HL-60 (cell line): ENCODE data around the gene PCGF3.

Source experiments
- DNase-seq, 2 experiments: peaks; one replicate each; pipeline ENCODE4 v3.0.0-alpha.2; 2010 to 2020; ENCODE audit warnings: low read depth in 1 of 2, low spot score in 1 of 2
- H3K27ac ChIP-seq: fragments of 250-450 bp; sonication (Bioruptor Pico); replicated peaks from 2 replicates; pipeline ENCODE4 v1.5.1; 2020; ENCODE audit warnings: mild to moderate bottlenecking, moderate library complexity
- H3K27me3 ChIP-seq: fragments of 250-450 bp; sonication (Bioruptor Pico); 2 replicates; pipeline ENCODE4 v1.5.1; 2021; ENCODE audit warnings: mild to moderate bottlenecking, moderate library complexity; ENCODE audit not compliant: insufficient read depth, poor library complexity, severe bottlenecking
- H3K4me3 ChIP-seq: replicated peaks from 2 replicates; pipeline ENCODE4 v1.5.1; 2011; ENCODE audit warnings: mild to moderate bottlenecking, control low read depth, low read length; ENCODE audit not compliant: insufficient read depth
- GABPA ChIP-seq: IDR thresholded peaks from 2 replicates; pipeline ENCODE4 v1.6.1; 2012; ENCODE audit warnings: low read depth
- POLR2AphosphoS5 ChIP-seq: IDR thresholded peaks from 2 replicates; pipeline ENCODE4 v1.6.1; 2012; ENCODE audit warnings: low read depth
- REST ChIP-seq: IDR thresholded peaks from 2 replicates; pipeline ENCODE4 v1.6.1; 2012; ENCODE audit warnings: low read depth; ENCODE audit not compliant: insufficient replicate concordance
- SPI1 ChIP-seq: IDR thresholded peaks from 2 replicates; pipeline ENCODE4 v1.6.1; 2012; ENCODE audit warnings: low read depth, mild to moderate bottlenecking, borderline replicate concordance
- TF ChIP-seq, protein P1 (sequence below): IDR thresholded peaks from one replicate; pipeline ENCODE4 v1.5.1; 2011; ENCODE audit warnings: low read length, control low read depth, inconsistent platforms; ENCODE audit not compliant: insufficient read depth

PCGF3 gene

DNA sequence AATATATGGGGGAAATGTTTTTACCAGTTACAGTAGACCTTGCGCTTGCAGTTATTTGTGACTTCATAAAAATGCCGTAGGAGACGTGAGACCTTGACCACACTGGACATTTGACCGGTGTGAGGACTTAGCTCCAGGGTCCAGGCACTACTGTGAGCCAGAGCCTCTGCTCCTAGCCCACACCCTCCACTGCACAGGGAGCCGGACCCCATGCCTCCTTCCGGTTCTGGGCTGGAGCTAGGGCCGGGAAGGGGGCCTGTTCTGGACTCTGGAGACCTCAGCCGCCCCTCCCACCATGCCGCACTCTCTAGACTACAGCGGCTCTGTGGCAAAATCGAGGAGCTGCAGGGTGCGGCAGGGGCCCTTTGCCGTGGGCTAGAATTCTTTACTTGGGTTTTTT, 5.3 kb downstream of the PCGF3 start:
- H3K4me3 ChIP-seq = no peak overlapping the region
- H3K27me3 ChIP-seq = no peaks in the 10 kb centered on the region
- TF ChIP-seq POLR2AphosphoS5 (no peak), GABPA (no peak), REST (no peak), SPI1 (no peak)
- TF ChIP-seq, protein P1, sequence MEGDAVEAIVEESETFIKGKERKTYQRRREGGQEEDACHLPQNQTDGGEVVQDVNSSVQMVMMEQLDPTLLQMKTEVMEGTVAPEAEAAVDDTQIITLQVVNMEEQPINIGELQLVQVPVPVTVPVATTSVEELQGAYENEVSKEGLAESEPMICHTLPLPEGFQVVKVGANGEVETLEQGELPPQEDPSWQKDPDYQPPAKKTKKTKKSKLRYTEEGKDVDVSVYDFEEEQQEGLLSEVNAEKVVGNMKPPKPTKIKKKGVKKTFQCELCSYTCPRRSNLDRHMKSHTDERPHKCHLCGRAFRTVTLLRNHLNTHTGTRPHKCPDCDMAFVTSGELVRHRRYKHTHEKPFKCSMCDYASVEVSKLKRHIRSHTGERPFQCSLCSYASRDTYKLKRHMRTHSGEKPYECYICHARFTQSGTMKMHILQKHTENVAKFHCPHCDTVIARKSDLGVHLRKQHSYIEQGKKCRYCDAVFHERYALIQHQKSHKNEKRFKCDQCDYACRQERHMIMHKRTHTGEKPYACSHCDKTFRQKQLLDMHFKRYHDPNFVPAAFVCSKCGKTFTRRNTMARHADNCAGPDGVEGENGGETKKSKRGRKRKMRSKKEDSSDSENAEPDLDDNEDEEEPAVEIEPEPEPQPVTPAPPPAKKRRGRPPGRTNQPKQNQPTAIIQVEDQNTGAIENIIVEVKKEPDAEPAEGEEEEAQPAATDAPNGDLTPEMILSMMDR = no peak
- H3K27ac ChIP-seq = no peak overlapping the region
- no peak for DNase-seq

- no peak overlapping the region for H3K4me3 ChIP-seq
- no peak overlapping the region for H3K27ac ChIP-seq
- DNase-seq = no peak
- H3K27me3 ChIP-seq = no peaks in the 10 kb centered on the region
- TF ChIP-seq GABPA (no peak), SPI1 (no peak), POLR2AphosphoS5 (no peak), REST (no peak)
- TF ChIP-seq, protein P1 = no peak
Measured at GRCh38 chr4:712093-712492, 6.5 kb downstream of the PCGF3 start.

DNA sequence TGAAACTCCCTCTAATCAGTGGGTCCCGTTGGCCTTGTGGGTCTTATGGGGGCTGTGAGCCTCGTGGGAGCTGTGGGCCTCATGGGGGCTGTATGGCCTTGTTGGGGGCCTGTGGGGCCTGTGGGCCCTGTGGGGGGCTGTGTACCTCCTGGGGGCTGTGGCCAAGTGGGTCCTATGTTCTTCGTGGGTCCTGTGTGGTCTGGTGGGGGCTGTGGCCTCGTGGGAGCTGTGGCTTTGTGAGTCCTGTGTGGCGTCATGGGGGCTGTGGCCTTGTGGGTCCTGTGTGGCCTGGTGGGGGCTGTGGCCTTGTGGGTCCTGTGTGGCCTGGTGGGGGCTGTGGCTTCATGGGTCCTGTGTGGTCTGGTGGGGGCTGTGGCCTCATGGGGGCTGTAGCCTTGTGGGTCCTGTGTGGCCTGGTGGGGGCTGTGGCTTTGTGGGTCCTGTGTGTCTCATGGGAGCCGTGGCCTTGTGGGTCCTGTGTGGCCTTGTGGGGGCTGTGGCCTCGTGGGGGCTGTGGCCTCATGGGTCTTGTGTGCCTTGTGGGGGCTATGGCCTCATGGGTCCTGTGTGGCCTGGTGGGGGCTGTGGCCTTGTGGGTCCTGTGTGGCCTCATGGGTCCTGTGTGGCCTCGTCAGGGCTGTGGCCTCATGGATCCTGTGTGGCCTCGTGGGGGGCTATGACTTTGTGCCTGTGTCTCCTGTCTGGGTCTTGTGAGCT, 7.4 kb downstream of the PCGF3 start:
- no peaks in the 10 kb centered on the region for H3K27me3 ChIP-seq
- TF ChIP-seq REST = no peak
- no peak for TF ChIP-seq POLR2AphosphoS5
- TF ChIP-seq, protein P1 = no peak
- no peak for TF ChIP-seq SPI1
- TF ChIP-seq GABPA = no peak
- no peak overlapping the region for H3K27ac ChIP-seq
- no peak for DNase-seq
- no peak overlapping the region for H3K4me3 ChIP-seq
